GM20431 (cell line): ENCODE results near the gene NAPA.

ENCODE experiments used
- in situ Hi-C: fragments of 300-500 bp; cut with MseI, MboI; formaldehyde crosslinking; loops from one replicate; pipeline ENCODE4 v1.15.0; 2020; ENCODE audit warnings: low sequenced_read_pairs; ENCODE audit not compliant: unreplicated experiment

Gene NAPA

GRCh38 chr19:47526798-47527197 lies 11.9 kb upstream of the NAPA start:
- in situ Hi-C loops, result no loop called here

DNA sequence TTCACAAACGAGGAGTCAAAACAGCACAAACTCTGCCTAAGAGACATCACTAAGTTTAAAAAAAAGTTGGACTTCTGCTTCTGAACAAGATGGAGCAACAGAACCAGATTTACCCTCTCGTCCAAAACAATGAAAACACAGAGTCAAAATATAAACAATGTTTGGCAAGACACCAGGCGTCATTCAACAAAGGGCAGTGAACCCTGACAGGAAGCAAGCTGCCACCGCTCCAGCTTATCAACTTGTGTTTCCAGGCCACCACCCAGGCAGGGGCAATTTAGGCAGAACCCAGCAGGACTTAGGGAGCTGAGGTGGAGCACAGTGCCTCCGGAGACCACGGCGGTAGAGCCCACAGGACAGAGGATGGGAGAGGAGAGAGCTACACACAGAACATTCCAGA lies 8.6 kb upstream of the NAPA start:
- in situ Hi-C loops, result no loop called here

DNA sequence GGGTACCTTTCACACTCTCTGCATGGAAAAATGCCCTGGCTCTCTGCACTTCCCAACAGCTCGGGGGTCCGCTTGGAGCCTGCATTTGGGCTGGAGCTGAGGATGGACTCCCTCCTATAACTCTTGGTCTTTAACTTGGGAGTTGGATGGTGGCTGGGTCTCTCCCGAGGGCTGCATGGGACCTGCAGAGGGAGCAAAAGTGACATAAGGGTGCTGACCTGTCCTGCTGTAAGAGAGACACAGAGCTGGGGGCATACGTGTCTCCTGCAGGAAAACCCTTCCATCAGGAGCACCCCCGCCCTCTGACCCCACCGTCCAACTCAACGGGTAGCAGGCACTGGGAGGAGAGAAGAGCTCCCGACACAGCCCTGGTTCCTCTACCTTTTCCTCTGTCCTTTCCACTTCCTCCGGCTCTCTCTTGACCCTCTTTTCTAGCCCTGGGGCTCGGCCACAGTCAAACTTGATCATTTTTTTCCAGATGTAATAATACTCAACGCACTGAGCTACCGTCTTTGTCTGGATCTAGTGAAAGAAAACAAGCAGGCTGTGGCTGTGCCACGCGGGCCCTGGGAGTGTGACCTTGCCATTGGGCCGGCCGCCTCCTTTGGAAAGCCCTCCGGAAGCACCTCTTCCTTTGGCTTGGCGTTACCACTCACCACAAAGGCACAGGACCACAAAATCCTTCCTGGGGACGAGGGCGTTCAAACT lies 6.8 kb upstream of the NAPA start:
- in situ Hi-C loops, result no loop called here

DNA sequence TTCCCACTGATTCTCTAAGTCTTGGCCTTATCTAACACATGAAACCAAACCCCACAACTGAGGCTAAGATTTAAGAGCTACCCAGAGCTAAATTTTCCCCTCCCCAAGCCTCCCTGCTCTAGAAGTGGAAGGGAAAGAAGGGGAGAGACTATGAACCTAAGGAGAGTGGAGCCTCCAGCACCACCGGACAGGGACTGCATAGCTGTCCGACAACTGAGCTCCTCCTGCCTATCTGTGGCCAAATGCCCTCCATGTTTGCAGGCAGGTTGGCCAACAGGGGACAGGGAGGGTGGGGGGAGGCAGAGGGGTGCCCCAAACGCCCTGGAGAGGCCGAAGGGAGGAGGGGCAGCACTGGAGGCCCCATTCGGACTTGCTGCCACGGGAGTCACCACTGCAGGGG lies 6.0 kb upstream of the NAPA start:
- in situ Hi-C loops, result no loop called here

- in situ Hi-C loops, result no loop called here
These were observed 5.5 kb upstream of the NAPA start for GRCh38 chr19:47520343-47520806.

- in situ Hi-C loops, result no loop called here
These were observed 4.0 kb upstream of the NAPA start for GRCh38 chr19:47518854-47519253.

DNA sequence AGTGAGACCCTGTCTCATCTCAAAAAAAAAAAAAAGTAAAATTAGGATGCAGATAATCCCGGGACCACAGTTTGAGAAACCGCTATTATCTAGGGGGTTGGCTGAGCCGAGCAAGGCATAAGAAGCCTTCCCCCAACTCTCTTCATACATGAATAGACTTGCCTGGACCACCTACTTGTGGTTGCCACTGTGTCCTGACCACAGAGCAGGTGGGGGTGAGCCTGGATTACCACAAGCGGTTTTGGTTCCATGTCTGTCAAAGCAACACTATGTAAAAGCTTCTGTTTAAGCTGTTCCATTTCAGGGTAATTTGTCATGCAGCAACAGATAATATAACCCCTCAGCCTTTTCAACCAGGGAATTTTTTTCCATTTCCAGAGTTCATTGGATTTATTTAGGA lies 3.3 kb upstream of the NAPA start:
- in situ Hi-C loops, result no loop called here

- in situ Hi-C loops, result no loop called here
These were observed 553 bp downstream of the NAPA start for GRCh38 chr19:47514151-47514868.

- in situ Hi-C loops, result no loop called here
These were observed 1.9 kb downstream of the NAPA start for GRCh38 chr19:47512948-47513319.

- in situ Hi-C loops, result no loop called here
These were observed 2.5 kb downstream of the NAPA start for GRCh38 chr19:47512183-47512947.

DNA sequence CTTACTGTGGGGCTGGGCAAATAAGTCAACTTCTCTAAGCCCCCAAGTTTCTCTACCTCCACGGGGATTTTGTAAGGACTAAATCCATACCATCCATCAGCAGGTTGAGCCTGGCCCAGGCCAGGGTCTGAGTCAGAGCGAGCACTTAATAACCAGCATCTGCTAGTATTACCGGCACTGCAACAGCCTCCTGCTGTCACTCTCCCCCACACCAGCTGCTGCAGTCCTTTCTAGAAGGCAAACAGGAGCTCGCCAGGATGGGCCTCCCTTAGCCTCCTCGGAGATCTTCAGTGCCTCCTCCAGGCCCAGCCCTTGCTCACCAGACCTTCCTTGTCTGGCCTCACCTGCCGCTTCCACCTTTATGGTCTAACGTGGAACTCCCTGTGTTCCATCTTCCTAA lies 3.2 kb downstream of the NAPA start:
- in situ Hi-C loops, result no loop called here

DNA sequence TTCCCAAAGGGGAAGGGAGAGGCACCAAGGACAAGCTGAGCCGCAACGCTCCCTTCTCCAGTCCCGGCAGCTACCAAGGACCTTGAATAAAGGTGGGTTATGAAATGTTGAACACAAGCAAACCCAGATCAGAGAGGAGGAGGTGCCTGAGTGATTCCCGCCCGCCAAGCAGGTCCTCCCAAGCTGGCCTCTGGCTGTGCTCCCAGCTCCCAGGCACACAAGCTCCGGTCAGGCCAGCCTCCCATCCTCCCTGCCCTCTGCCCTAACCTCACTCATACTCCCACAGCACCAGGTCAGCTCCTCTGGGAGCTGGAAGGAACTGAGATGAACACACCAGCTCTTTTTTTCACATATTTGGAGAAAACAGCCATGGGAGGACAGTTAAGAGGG lies 3.7 kb downstream of the NAPA start:
- in situ Hi-C loops, result no loop called here

DNA sequence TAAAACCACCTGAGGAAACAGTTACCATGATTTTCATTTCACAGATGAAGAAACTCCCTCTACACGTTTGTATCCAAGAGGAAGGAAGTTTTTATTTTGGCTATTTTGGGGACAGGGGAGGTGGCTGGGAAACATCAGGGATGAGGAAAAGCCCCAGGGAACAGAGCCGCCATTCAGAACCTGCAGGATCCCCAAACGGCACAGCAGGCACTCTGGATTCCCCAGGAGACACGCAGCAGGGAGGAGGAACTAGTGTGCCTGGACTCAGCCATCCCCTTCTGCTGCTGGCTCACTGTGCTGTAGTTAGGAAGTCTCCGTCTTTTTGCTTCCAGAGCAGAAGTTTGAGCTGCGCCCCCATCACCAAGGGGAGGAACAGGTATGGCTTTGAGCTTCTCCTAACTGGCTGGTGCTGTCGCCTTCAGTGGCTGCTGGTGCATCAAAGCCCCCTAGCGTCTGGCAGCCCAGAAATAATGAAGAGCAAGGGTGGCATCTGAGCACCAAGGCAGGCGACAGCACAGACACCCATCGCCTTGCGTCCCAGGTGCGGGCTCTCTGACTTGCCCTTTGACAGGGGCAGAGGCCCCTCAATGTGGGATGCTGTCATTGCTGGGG lies 4.2 kb downstream of the NAPA start:
- in situ Hi-C loops, result no loop called here

DNA sequence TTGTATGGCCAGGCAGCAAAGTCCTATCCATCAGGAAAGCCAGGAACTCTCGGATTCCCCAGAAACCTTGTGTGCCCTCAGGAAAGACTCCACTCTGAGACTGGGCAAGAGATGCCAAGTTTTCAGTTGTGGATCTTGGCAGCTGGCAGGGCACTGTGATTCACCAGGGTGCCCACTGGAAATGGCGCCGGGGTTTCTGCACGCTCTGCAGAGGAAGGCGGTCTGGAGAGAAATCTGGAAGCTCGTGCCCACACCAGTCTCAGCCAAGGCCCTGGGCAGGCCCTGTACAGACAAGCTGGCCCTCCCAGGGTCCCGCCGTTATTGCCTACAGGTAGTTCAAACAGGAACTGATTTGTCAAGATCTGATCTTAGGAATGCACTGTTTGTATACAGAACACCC lies 4.9 kb downstream of the NAPA start:
- in situ Hi-C loops, result no loop called here

- in situ Hi-C loops, result no loop called here
These were observed 5.6 kb downstream of the NAPA start for GRCh38 chr19:47509170-47509847.

DNA sequence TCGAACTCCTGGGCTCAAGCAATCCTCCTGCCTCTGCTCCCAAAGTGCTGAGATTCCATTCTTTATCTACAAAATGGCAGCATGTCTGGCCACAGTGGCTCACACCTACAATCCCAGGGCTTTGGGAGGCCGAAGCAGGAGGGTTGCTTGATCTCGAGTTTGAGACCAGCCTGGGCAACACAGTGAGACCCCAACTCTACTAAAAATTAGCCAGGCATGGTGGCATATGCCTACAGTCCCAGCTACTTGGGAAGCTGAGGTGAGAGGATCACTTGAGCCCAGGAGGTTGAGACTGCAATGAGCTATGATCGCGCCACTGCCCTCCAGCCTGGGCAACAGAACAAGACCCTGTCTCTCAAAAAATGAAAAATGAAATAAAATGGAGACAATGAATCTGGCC lies 6.1 kb downstream of the NAPA start:
- in situ Hi-C loops, result no loop called here

- in situ Hi-C loops, result no loop called here
These were observed 6.8 kb downstream of the NAPA start for GRCh38 chr19:47507924-47508553.

DNA sequence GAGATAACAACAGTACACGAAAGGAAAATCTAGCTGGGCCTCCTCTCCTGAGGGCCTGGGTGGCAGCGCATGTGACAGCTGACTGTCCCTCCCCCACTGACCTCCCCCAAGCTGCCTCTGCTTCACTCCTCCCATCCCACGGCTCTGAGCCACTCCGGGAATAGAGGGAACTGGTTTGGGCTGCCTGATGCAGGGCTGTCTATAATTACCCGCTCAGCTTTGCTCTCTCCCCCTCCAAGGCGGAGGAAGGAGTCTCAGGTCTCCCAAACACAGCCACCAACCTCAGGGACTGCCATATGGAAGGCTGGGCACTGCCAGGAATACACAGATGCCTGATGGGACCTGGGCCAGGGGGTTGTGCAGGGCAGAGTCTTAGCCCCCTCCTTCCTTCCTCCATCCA lies 7.9 kb downstream of the NAPA start:
- in situ Hi-C loops, result no loop called here

- in situ Hi-C loops, result no loop called here
These were observed 8.4 kb downstream of the NAPA start for GRCh38 chr19:47506459-47506858.

DNA sequence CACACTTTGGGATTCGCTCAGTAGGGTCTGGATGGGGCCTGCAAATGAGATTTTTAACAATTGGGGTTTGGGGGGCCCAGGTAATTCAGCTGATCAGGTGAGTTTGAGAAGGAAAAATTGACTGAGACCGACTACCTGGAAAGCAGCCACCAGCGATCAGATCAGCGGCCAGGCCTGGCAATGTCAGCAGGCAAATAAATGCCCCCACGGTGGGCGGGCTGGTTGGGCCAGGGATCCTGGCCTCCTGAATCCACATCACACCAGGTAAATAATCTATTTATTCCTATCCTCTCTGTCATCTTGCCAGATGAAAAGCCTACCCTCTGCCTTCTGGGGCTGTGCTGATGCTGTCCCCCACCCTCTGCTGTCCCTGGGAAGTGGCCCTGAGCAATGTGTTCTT lies 9.4 kb downstream of the NAPA start:
- in situ Hi-C loops, result no loop called here
